Esophagus squamous epithelium (tissue), 5 donors: ENCODE data around the gene RIOX2. TPM values are rescaled to one million over a fixed set of nuclear protein-coding genes. Genes with fewer than 3 reads are reported as not detected.

Experiments used
- DNase-seq: peaks from one replicate; lab custom pipeline; 2025; lab: John Stamatoyannopoulos, UW
- H3K27ac ChIP-seq, 4 donors: fragments of 200-600 bp; sonication (generic); one replicate each; pipeline ENCODE4 v1.5.1; 2016 to 2019; ENCODE audit warnings: mild to moderate bottlenecking in 1 of 4
- H3K27me3 ChIP-seq, 4 donors: fragments of 200-600 bp; sonication (generic); 1 replicate in 3 of 4; 2 replicates in 1 of 4; pipeline versions ENCODE4 v1.5.1 to v1.6.0; 2017 to 2021; ENCODE audit warnings: antibody characterized with exemption in 1 of 4
- H3K36me3 ChIP-seq, 3 donors: fragments of 200-600 bp; sonication (generic); one replicate each; pipeline ENCODE4 v1.5.1; 2016 to 2019
- H3K4me1 ChIP-seq, 3 donors: fragments of 200-600 bp; sonication (generic); one replicate each; pipeline ENCODE4 v1.5.1; 2017 to 2019
- H3K4me3 ChIP-seq, 4 donors: fragments of 200-600 bp; sonication (generic); 1 replicate in 3 of 4; 2 replicates in 1 of 4; pipeline ENCODE4 v1.5.1; 2016 to 2019; ENCODE audit warnings: mild to moderate bottlenecking in 2 of 4, moderate library complexity in 1 of 4
- H3K9me3 ChIP-seq, 3 donors: fragments of 200-600 bp; sonication (generic); one replicate each; pipeline ENCODE4 v1.5.1; 2016 to 2019
- POLR2A ChIP-seq, 4 donors: fragments of 450-650 bp; IDR thresholded peaks; one replicate each; pipeline ENCODE4 v1.6.1; 2017; ENCODE audit warnings: antibody characterized with exemption in 4 of 4, mild to moderate bottlenecking in 4 of 4, moderate library complexity in 3 of 4
- WGBS, 2 donors: methylation state at CpG; one replicate each; pipeline ENCODE4 v1.1.5; 2018; 5-methylcytosine and 5-hydroxymethylcytosine counted together
- intact Hi-C: fragments of 100-400 bp; cut with DNase I; formaldehyde crosslinking; loops from one replicate; pipeline ENCODE4 v1.15.0; 2022
- total RNA-seq, 4 donors: library from RNA; depleted of rRNA; stranded (reverse); fragments of >200 nt; gene quantifications; one replicate each; pipeline ENCODE4 v1.1.0, GENCODE V29; 2016
- TF ChIP-seq, protein P1 (sequence below), 6 experiments: fragments of 450-650 bp in 4 of 6; fragments of 200-600 bp in 2 of 6; sonication (generic) in 2 of 6; IDR thresholded peaks; one replicate each; pipeline ENCODE4 v1.5.1; 2016 to 2019; ENCODE audit warnings: antibody characterized with exemption in 6 of 6, mild to moderate bottlenecking in 4 of 6, moderate library complexity in 4 of 6
- donor health status: DM: yes; HTN: yes; CAD: no.

Gene RIOX2
- total RNA-seq, 4 donors from 2014 or later: 26.7 to 45.6 (median 41.1) TPM

DNA sequence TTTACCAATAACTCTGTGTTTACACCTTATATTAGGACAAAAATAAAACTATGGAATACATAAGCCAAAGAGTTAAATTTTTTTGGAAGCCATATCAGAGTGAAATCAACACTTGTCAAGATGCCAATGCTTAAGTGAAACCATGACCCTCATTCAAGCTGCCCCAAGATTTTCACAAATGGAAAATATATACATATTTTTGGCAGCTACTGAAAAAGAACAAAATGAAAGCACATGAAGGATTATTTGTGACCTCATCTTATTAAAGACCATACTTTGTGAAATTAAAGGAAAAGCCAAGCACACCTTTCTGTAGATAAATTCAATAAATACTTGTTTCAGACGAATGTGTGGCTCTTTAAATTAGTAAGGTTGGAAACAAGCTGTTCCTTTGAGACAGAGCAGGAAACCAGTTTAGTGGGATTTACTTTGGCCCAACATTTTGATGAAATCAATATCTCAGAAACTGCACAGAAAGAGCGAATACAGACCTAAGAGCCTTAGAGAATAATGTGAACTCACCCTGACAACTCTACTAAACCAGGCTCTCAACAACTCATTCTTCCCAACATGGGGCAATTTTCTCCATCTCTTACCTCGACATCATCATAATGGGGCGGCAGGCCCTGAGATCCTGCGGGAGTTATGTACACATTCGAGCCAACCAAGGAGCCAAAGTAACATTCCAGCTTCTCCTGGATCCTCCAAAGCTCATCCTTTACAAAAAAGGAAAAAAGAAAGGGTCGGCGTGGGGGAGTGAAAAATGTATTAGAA is 11.1 kb downstream of the RIOX2 start:
- no peak for DNase-seq
- intact Hi-C loops: no loop called here
- H3K4me1 ChIP-seq: peaks cover 0 to 33% (median 0%) of the 10 kb centered on the region in 3 donors

DNA sequence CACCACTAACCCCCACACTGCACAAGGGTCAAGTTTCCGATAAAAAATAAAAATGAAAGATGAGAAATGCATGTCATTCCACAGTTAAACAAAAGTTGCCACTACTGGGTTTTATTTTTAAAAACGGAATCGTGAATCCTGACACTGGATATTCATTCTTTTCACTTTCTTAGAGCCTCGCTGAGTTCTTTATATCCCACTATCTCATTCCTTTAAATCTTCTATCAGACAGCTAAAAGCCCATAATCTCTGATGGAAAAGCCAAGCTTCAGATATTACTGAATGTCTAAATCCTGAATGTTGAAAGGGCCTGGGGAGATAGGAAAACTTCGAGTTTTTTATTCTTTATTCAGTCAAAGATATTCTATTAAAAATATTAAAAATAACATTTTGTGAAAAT is 11.7 kb downstream of the RIOX2 start:
- DNase-seq: no peak
- Histone ChIP-seq H3K27ac (no peak overlapping the region), H3K9me3 (no peaks in the 10 kb centered on the region), H3K27me3 (no peaks in the 10 kb centered on the region), H3K4me1 (peaks cover 0 to 33% (median 0%) of the 10 kb centered on the region in 3 donors), H3K36me3 (peaks cover 0 to 93% (median 8%) of the 10 kb centered on the region in 3 donors), H3K4me3 (no peak overlapping the region)
- WGBS, 2 donors: 79 to 81% methylated on average over 5 of the region's 5 CpGs
- TF ChIP-seq, protein P1, sequence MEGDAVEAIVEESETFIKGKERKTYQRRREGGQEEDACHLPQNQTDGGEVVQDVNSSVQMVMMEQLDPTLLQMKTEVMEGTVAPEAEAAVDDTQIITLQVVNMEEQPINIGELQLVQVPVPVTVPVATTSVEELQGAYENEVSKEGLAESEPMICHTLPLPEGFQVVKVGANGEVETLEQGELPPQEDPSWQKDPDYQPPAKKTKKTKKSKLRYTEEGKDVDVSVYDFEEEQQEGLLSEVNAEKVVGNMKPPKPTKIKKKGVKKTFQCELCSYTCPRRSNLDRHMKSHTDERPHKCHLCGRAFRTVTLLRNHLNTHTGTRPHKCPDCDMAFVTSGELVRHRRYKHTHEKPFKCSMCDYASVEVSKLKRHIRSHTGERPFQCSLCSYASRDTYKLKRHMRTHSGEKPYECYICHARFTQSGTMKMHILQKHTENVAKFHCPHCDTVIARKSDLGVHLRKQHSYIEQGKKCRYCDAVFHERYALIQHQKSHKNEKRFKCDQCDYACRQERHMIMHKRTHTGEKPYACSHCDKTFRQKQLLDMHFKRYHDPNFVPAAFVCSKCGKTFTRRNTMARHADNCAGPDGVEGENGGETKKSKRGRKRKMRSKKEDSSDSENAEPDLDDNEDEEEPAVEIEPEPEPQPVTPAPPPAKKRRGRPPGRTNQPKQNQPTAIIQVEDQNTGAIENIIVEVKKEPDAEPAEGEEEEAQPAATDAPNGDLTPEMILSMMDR (IDR thresholded peaks at IDR 0.05): no peak
- no peak for TF ChIP-seq POLR2A (IDR thresholded peaks at IDR 0.05)
- intact Hi-C loops: no loop called here

More for the DNA sequence above, 11.1 kb downstream of the RIOX2 start:
- H3K27ac ChIP-seq: no peak overlapping the region
- no peaks in the 10 kb centered on the region for H3K9me3 ChIP-seq
- H3K27me3 ChIP-seq: no peaks in the 10 kb centered on the region
- H3K36me3 ChIP-seq: peaks cover 0 to 98% (median 14%) of the 10 kb centered on the region in 3 donors
- 79 to 90% methylated on average over 8 of the region's 8 CpGs for WGBS, 2 donors
- TF ChIP-seq, protein P1 (IDR thresholded peaks at IDR 0.05): no peak
- no peak for TF ChIP-seq POLR2A (IDR thresholded peaks at IDR 0.05)
- H3K4me3 ChIP-seq: no peak overlapping the region

DNA sequence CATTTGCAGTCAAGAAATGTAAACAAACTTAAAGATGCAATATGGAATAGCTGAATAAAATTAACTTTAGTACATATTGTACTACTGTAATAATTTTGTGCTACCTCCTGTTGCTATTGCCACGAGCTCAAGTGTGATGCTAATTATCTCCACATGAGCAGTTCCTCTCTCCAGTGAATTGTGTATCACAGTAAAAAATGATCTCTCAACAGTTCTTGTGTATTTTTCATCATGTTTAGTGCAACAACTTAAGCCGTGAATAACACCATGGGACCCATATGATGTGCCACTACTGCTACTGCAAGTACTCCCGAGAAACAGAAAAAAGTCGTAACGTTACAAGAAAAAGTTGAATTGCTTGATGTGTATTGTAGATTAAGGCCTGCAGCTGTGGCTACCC is 12.4 kb downstream of the RIOX2 start:
- intact Hi-C loops: no loop called here
- no peak for DNase-seq

DNA sequence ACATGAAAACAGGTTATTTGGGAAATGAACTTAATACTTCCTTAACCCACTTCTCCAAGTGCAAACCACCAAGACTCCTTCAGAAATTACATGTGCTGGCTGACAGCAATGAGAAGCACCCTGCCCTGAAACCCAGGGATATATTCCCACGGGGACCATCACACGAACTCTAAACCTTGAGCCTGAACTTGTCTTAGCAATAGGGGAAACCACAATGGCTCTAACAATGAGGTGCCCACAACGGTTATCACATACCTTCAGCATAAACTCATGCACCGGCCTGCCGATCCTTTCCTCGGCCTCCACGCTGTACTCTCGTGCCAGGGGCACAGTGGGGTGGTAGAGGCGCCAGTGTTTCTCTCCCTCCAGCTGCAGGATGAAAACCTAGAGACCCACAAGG is 13.4 kb downstream of the RIOX2 start:
- peaks cover 0 to 33% (median 0%) of the 10 kb centered on the region in 3 donors for H3K4me1 ChIP-seq
- no peaks in the 10 kb centered on the region for H3K27me3 ChIP-seq
- no peaks in the 10 kb centered on the region for H3K9me3 ChIP-seq
- H3K36me3 ChIP-seq: peaks cover 0 to 93% (median 12%) of the 10 kb centered on the region in 3 donors
- peak overlapping the region in 1 of 4 donors; percentile 0 for H3K27ac ChIP-seq
- intact Hi-C loops: no loop called here
- WGBS, 2 donors: 89 to 92% methylated on average over 7 to 9 of the region's 9 CpGs
- TF ChIP-seq, protein P1 (IDR thresholded peaks at IDR 0.05): no peak
- TF ChIP-seq POLR2A (IDR thresholded peaks at IDR 0.05): no peak
- no peak overlapping the region for H3K4me3 ChIP-seq
- no peak for DNase-seq

More for the DNA sequence above, 12.4 kb downstream of the RIOX2 start:
- Histone ChIP-seq H3K27me3 (no peaks in the 10 kb centered on the region), H3K4me3 (no peak overlapping the region), H3K27ac (no peak overlapping the region), H3K36me3 (peaks cover 0 to 90% (median 5%) of the 10 kb centered on the region in 3 donors), H3K9me3 (no peaks in the 10 kb centered on the region), H3K4me1 (peaks cover 0 to 33% (median 0%) of the 10 kb centered on the region in 3 donors)
- 83 to 88% methylated on average over 5 of the region's 5 CpGs for WGBS, 2 donors
- TF ChIP-seq, protein P1 (IDR thresholded peaks at IDR 0.05): no peak
- TF ChIP-seq POLR2A (IDR thresholded peaks at IDR 0.05): no peak

DNA sequence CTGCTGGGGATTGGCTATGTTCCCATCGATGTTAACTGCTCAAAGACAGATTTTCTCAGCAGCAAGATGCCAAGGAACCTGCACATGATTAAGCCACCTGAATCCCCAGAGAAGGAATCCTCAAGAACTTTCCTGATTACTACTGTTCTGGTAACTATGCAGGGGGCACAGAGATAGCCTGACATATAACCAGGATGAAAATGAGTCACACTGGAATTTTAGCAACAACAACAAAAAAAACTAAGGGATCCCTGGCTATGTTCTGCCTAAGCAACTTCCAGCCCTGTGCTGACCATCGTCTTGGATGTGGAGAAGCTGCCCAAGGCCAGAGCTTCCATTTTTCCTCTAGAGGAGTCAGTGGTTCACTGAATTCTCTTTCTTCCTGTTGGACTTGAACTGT is 13.8 kb downstream of the RIOX2 start:
- Histone ChIP-seq H3K9me3 (no peaks in the 10 kb centered on the region), H3K4me1 (peaks cover 0 to 36% (median 0%) of the 10 kb centered on the region in 3 donors), H3K27ac (peak overlapping the region in 2 of 4 donors; percentile 0 to 48), H3K4me3 (no peak overlapping the region), H3K27me3 (no peaks in the 10 kb centered on the region), H3K36me3 (peaks cover 0 to 93% (median 12%) of the 10 kb centered on the region in 3 donors)
- no peak for TF ChIP-seq POLR2A (IDR thresholded peaks at IDR 0.05)
- TF ChIP-seq, protein P1 (IDR thresholded peaks at IDR 0.05): no peak
- WGBS, 2 donors: 81 to 82% methylated on average over 2 of the region's 2 CpGs
- DNase-seq: no peak
- intact Hi-C loops: no loop called here
